ES-I3 (cell line): ENCODE results near the gene PRADC1.
"Not testable (repeated sequence)": the region's sequence is repeated elsewhere in the genome, so short reads cannot be mapped to it uniquely, and the experiment has no call there.

ENCODE experiments used
- H3K36me3 ChIP-seq: 2 replicates; pipeline ENCODE4 v1.6.1; 2013; ENCODE audit warnings: mild to moderate bottlenecking, low read length, control low read depth, moderate library complexity; ENCODE audit not compliant: insufficient read depth
- H3K4me1 ChIP-seq: 2 replicates; pipeline ENCODE4 v1.6.1; 2013; ENCODE audit warnings: mild to moderate bottlenecking, control low read depth, low read length; ENCODE audit not compliant: insufficient read depth
- H3K9ac ChIP-seq: 2 replicates; pipeline ENCODE4 v1.6.1; 2013; ENCODE audit warnings: low read depth, mild to moderate bottlenecking, low read length, moderate library complexity
- H3K9me3 ChIP-seq: 2 replicates; pipeline ENCODE4 v1.6.1; 2013; ENCODE audit warnings: mild to moderate bottlenecking, low read length, moderate library complexity; ENCODE audit not compliant: control insufficient read depth, insufficient read depth

Gene PRADC1

DNA sequence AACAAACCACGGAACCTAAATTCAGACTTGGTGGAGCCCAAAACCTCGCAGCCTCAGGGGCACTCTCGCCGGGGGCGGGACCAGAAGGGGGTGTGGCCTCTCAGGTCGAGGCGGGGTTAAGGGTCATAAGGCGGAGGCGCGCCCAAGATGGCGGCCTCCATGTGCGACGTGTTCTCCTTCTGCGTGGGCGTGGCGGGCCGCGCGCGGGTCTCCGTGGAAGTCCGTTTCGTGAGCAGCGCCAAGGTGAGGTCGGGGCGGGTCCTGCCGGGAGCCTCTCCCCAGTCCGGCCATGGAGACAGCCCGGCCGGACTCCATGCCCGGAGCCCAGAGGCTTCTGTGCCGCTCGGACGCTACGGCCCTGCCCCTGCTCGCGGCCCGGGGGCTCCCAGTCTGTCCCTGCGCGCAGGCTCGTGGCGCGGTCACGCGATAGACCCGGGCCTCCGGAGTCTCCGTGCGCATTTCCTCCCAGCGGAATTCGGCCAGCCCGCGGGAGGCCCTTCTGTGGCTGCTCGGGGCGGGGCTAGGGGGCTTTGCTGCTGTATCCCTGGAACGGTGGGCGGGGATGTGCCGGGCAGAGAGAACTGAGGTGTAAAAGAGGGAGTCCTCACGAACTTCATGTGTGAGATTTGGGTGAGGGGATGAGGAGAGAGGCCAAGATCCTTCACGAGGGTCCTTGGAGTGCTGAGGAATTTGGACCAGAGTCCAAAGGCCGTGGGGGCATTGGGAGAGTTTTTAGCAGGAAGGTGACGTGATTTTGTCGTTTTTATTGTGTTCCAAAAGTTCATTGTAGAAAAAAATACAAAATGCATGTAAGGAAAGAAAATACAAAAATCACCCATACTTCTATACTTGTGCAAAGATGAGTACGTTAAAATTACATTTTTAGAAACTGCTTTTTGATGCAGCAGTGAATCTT lies 18.7 kb downstream of the PRADC1 start, which contains the start of gene SMYD5:
SMYD5 (plus strand) TSS at position 126 of the 916 bp plus-strand sequence; CDS start at position 148, 22 bp downstream.
- no peaks in the 10 kb centered on the region for H3K36me3 ChIP-seq
- H3K9me3 ChIP-seq = no peaks in the 10 kb centered on the region
- H3K4me1 ChIP-seq = peaks cover 10% of the 10 kb centered on the region
- peak within 1 kb of the TSS; percentile 88 for H3K9ac ChIP-seq

DNA sequence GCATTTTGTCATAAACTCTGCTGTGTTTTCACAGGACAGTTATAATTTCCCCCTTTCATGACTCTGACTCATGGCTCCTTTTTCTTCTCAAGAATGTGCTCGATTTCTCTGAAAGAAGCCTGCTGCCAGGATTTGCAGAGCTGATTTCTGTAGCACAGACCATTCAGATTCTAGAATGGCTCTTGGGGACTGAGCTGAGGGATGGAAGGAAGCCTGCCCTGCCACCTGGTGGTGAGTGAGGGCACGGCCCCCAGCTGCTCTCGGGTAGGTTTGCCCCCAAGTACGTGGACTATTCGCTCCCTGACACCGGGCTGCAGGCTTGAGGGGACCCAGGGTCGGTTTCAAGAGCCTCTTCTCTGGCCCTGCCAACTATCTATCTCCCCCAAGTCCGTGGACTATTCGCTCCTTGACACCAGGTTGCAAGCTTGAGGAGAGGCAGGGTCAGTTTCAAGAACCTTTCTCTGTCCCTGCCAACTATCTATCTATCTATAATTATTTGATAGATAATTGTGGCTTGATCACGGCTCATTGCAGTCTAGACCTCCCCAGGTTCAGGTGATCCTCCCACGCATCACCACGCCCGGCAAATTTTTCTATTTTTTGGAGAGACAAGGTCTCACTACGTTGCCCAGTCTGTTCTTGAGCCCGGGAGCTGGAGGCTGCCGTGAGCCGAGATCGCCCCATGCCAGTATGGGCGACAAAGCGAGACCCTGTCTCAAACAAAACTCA lies 20.4 kb downstream of the PRADC1 start:
- H3K9me3 ChIP-seq = no peaks in the 10 kb centered on the region
- peaks cover 10% of the 10 kb centered on the region for H3K4me1 ChIP-seq
- H3K36me3 ChIP-seq = no peaks in the 10 kb centered on the region
- no peak overlapping the region for H3K9ac ChIP-seq

DNA sequence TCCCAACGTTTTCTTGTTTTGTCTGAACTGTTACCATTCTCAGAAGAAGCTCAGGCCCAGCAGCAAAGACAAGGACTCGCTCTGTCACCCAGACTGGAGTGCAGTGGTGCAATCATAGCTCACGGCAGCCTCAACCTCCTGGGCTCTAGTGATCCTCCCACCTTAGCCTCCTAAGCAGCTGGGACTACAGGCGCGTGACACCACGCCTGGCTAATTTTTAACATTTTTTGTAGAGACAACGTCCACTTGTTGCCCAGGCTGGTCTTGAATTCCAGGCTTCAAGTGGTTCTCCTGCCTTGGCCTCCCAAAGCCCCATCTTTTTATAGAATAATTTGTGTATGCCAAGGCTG lies 21.0 kb downstream of the PRADC1 start:
- H3K9ac ChIP-seq = no peak overlapping the region
- H3K4me1 ChIP-seq = peaks cover 10% of the 10 kb centered on the region
- H3K9me3 ChIP-seq = no peaks in the 10 kb centered on the region
- no peaks in the 10 kb centered on the region for H3K36me3 ChIP-seq

DNA sequence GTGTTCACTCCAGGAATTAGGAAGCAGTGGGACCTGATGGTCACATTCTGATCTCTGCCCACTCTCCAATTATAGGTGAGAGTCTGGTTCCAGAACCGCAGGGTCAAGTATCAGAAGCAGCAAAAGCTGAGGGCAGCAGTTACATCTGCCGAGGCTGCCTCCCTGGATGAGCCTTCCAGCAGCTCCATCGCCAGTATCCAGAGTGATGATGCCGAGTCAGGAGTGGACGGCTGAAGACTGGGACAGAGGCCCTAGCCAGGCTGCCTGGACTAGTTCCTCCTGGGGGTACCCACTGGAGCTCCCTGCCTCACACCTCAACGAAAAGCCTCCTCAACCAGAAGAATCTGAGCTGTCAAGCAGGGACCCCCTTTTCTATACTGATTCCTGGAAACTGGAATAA lies 22.3 kb downstream of the PRADC1 start:
- Histone ChIP-seq H3K4me1 (peaks cover 10% of the 10 kb centered on the region), H3K36me3 (no peaks in the 10 kb centered on the region), H3K9me3 (no peaks in the 10 kb centered on the region), H3K9ac (no peak overlapping the region)

DNA sequence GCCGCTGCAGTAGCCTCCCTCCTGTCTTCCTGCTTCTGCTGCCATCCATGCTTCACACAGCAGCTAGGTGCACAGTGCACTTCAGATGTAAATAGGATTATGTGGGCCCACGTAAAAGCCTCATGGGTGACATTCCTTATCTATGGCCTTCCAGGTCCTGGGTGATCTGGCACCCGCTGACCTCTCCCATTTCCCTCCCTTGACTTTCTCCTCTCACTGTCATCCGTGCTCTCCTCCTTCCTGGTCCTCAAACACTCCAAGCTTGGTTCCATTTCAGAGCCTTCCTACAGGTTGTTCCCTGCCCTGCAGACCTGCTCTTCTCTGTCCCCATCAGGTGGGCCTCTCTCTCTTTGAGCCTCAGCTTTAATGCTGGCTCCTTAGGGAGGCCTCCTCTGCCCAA lies 23.0 kb downstream of the PRADC1 start:
- Histone ChIP-seq H3K9ac (no peak overlapping the region), H3K9me3 (no peaks in the 10 kb centered on the region; the same call in 1 of the 2 replicates), H3K4me1 (peaks cover 10% of the 10 kb centered on the region), H3K36me3 (no peaks in the 10 kb centered on the region)

DNA sequence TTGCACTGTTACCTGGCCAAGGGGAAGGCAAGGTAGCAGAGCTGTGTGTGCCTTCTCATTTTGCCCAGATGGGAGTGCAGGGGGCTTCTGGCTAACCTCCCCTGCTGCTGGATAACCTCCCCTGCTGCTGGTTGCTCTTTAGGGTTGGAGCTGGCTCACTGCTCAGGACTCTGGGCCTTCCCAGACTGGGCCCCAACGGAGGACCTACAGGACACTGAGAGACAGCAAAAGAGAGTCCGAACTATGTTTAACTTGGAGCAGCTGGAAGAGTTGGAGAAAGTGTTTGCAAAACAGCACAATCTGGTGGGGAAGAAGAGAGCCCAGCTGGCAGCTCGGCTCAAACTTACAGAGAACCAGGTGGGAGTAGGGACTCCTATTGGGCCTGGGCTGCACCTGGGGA lies 24.8 kb downstream of the PRADC1 start:
- no peaks in the 10 kb centered on the region; the same call in 1 of the 2 replicates for H3K9me3 ChIP-seq
- H3K36me3 ChIP-seq = no peaks in the 10 kb centered on the region
- peaks cover 7% of the 10 kb centered on the region; the same call in 1 of the 2 replicates for H3K4me1 ChIP-seq
- no peak overlapping the region for H3K9ac ChIP-seq

DNA sequence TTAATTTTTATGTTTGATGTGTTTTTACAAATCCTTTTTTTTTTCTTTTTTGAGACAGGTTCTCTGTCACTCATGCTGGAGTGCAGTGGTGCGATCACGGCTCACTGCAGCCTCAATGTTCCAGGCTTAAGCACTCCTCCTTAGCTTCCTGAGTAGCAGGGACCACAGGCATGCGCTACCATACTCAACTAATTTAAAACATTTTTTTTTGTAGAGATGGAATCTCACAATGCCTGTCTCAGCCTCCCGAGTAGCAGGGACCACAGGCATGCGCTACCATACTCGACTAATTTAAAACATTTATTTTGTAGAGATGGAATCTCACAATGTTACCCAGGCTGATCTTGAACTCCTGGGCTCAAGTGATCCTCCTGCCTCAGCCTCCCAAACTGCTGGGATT lies 27.4 kb downstream of the PRADC1 start:
- Histone ChIP-seq H3K36me3 (no peaks in the 10 kb centered on the region), H3K4me1 (no peaks in the 10 kb centered on the region), H3K9me3 (no peaks in the 10 kb centered on the region; the same call in 1 of the 2 replicates), H3K9ac (no peak overlapping the region)

DNA sequence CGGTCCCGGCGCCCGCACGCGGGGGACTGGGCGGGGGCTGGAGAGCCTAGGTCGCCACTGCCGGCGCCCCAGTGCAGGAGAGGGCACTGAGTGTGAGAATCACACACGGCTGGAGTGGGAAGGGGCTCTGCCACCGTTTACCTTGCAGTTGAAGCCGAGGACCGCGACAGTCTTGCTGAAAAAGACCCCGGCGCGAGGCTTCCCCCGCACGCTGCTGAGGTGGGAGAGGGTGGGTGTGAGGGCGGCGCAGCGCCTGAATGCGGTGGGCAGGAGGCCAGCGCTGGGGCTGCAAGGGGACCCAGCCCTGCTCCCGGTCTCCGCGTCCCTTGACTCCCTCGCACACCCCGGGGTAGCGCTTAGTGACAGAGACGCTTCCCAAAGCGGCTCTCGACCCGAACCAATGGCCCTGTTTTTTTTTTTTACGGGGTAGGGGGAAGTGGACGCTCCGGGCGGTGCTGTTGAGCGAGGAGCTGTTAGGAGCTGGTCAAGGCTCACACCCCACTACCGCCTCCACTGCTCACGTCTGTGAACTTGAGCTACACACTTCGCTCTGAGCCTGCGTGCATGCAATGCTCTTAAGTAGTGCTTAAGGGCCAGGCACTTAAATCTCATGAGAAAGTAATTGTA lies 29.9 kb downstream of the PRADC1 start:
- no peaks in the 10 kb centered on the region for H3K36me3 ChIP-seq
- H3K9me3 ChIP-seq = no peaks in the 10 kb centered on the region; the same call in 1 of the 2 replicates
- H3K9ac ChIP-seq = peak overlapping the region; percentile 54
- no peaks in the 10 kb centered on the region for H3K4me1 ChIP-seq

DNA sequence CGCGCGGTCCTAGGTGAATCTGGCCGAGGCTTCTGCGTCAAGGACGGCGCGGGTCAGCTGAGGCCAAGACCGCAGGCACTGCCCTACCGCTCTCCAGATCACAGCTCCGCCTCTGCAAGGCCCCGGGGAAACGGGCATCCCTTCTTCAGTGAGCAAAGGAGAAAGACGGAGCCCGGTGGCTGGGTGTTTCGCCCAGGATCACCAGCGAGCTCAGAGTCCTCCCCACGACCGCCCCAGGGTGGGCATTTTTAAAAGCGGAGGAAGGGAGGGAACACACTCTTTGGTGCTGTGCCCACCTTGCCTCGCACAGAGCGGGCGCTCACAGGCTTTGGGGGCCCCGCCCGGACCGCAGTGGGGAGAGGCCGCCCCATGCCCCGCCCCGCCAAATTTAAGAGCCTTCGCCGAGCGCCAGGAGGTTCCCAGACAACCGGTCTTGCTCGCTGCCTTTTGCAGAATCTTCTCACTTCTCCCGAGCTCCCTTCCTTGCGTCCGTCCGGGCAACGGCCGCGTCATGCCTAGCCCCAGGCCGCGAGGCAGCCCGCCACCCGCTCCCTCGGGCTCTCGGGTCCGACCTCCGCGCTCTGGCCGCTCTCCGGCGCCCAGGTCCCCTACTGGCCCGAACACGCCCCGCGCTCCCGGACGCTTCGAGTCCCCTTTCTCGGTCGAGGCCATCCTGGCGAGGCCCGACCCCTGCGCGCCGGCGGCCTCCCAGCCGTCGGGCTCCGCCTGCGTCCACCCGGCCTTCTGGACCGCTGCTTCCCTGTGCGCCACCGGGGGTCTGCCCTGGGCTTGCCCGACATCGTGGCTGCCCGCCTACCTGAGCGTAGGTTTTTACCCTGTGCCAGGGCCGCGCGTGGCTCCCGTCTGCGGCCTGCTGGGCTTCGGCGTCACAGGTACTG lies 30.6 kb downstream of the PRADC1 start, which contains the start of gene NOTO:
NOTO (plus strand) TSS at position 419 of the 899 bp plus-strand sequence; CDS start at position 512, 93 bp downstream.
- Histone ChIP-seq H3K9ac (peak within 1 kb of the TSS; percentile 54), H3K9me3 (no peaks in the 10 kb centered on the region; the same call in 1 of the 2 replicates)

DNA sequence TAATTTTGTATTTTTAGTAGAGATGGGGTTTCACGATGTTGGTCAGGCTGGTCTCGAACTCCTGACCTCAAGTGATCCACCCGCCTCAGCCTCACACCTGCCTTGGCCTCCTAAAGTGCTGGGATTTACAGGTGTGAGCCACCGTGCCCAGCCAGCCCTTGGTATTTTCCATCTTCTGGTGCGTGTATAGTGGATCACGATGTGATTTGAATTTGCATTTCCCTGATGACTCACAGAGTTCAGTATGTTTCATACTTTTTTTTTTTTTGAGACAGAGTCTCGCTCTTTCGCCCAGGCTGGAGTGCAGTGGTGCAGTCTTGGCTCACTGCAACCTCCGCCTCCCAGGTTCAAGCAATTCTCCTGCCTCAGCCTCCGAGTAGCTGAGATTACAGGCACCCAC lies 32.8 kb downstream of the PRADC1 start:
- H3K9ac ChIP-seq, H3K4me1 ChIP-seq, H3K9me3 ChIP-seq, H3K36me3 ChIP-seq: not testable (repeated sequence)

More for the DNA sequence above, 30.6 kb downstream of the PRADC1 start, which contains the start of gene NOTO:
- H3K36me3 ChIP-seq = no peaks in the 10 kb centered on the region
- no peaks in the 10 kb centered on the region for H3K4me1 ChIP-seq

DNA sequence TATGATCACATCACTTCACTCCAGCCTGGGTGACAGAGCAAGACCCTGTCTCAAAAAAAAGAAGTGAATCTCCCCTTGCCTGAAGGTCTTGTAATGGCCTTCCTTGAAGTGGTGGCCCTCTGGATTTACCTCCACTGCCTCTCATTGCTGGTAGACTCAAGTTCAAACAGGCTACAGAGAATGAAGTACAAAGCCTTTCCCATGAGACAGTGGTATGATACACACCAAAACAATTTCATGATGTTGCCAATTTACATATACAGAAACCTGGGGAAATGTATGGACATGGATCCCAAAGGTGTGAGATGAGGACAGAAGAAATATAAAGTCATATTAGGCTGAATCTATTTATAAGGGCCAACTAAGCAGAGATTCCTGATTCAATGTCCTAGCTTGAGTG lies 35.5 kb downstream of the PRADC1 start:
- Histone ChIP-seq H3K9me3 (no peaks in the 10 kb centered on the region), H3K9ac (no peak overlapping the region), H3K4me1 (no peaks in the 10 kb centered on the region; the same call in 1 of the 2 replicates), H3K36me3 (no peaks in the 10 kb centered on the region)

DNA sequence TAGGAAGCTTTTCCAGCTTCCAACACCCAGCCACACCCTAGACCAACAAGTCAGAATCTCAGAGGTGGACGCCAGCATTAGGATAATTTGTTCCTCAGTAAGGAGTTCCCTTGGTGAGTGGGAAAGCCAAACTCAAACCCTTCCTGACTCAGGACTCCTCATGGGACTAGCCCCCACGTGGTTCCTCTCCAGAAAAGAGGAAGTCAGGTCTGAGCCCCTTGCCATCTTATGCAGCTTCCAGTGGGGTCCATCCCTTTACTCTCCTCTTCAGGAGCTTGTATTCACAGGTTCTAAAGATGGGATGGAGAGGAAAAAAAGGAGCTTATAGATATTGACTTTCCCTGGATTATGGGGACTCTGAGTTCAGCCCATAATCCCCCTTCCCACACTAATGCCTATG lies 45.5 kb downstream of the PRADC1 start:
- Histone ChIP-seq H3K4me1 (peaks cover 12% of the 10 kb centered on the region; the same call in 1 of the 2 replicates), H3K36me3 (no peaks in the 10 kb centered on the region), H3K9me3 (no peaks in the 10 kb centered on the region), H3K9ac (no peak overlapping the region)

DNA sequence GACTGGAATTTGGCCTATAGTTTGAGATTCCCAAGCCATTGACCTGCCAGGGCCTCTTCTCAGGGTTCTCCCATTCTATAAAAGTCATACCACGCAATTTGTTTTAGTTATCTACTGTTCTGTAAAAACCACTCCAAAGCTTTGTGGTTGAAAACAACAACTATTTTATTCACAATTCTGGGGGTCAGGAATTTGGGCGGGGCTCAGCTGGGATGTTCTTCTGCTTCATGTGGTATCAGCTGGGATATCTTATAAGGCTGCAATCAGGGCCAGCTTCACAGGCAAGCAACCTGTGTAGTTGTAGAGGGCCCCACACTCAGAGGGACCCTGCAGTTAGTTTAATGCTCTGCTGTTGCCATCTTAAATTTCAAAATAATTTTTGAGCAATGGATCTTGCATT lies 47.1 kb downstream of the PRADC1 start:
- Histone ChIP-seq H3K4me1 (no peaks in the 10 kb centered on the region), H3K36me3 (no peaks in the 10 kb centered on the region), H3K9me3 (no peaks in the 10 kb centered on the region), H3K9ac (no peak overlapping the region)
